ENCODE measurements around the gene MLLT3.

The MLLT3 gene

DNA sequence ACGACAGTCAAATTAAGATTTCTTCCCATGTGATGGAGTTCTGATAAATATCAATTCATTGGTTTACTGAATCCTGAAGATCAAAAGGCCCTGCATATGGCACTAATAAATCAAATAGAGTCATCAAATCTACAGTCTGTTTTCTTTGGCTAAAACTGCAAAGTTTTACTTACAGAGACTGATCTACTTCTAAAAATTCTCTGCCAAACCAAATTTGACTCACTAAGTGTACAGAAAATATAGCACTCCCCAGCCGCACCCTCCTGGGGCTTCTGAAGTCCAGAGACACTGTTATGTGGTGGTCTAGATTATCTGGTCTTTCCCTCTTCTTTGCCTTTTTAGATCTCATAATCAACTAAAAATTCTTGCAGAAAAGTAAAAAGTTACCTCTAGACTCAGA lies 237.7 kb downstream of the MLLT3 start:
- H3K27ac ChIP-seq (ENCODE audit: low read depth, low read length, severe bottlenecking): no peak overlapping the region
- H3K36me3 ChIP-seq (ENCODE audit: control insufficient read depth, insufficient read depth, low read length): no peaks in the 10 kb centered on the region
- H3K4me1 ChIP-seq (ENCODE audit: control insufficient read depth, insufficient read depth, low read length, poor library complexity, severe bottlenecking): peaks cover 7% of the 10 kb centered on the region
- no peaks in the 10 kb centered on the region for H3K9me3 ChIP-seq (ENCODE audit: control insufficient read depth, low read length)
- WGBS, 2 experiments (ENCODE audit: insufficient coverage in 2 of 2): no CpG with 5 or more reads among the region's 2 CpGs
- H3K4me3 ChIP-seq (ENCODE audit: extremely low read depth, insufficient read depth, low read length, poor library complexity, severe bottlenecking): no peak overlapping the region

DNA sequence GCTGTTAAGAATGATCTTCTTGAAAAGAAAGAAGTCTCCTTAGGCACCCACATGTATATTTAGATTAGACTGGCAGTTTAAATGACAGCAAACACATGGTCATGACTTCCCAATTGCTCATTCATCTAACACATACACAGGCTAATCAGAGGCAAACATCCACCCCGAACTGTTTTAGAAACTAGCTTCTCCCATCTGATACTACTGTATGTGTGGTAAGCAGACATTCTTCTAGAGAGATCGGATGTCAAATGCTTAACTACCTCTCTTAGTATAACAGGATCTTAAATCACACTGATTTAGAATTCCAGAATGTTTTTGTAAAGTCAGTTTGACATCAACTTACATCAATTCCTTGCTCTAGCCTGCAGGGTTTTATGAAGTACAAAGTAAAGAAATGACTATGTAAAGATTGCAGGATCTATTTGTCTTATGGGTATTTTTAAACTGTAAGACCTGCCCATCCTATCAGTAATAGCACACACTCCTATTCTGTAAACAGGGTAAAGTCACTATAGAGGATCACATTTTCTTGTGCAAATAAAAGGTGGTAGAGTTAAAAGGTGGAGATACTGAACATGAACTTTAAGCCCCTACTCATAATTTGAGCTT lies 239.7 kb downstream of the MLLT3 start:
- H3K4me3 ChIP-seq (ENCODE audit: extremely low read depth, insufficient read depth, low read length, poor library complexity, severe bottlenecking): no peak overlapping the region
- H3K27ac ChIP-seq (ENCODE audit: low read depth, low read length, severe bottlenecking): no peak overlapping the region
- peaks cover 7% of the 10 kb centered on the region for H3K4me1 ChIP-seq (ENCODE audit: control insufficient read depth, insufficient read depth, low read length, poor library complexity, severe bottlenecking)
- 83% methylated on average over 1 of the region's 2 CpGs; no CpG with 5 or more reads in 1 of the 2 experiments for WGBS, 2 experiments (ENCODE audit: insufficient coverage in 2 of 2)
- H3K9me3 ChIP-seq (ENCODE audit: control insufficient read depth, low read length): no peaks in the 10 kb centered on the region
- H3K36me3 ChIP-seq (ENCODE audit: control insufficient read depth, insufficient read depth, low read length): no peaks in the 10 kb centered on the region

DNA sequence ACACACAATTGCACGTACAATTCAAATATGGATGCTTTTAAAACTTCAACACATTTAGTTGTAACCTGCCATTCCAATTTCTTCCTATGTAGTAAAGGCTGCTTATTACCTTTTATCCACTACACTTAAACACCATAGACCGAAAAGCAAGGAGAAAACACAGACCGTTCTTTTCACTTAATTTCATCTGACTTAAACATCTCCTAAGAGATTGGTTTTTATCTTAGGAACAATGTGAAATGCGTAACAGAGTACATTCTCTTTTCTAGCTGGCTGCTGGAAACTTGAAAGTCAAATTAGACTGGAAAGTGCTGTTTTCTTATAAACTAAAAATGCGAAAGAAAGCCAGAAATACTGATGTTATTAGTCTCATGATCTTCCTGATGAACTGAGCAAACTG lies 241.8 kb downstream of the MLLT3 start:
- H3K27ac ChIP-seq (ENCODE audit: low read depth, low read length, severe bottlenecking): no peak overlapping the region
- no peaks in the 10 kb centered on the region for H3K36me3 ChIP-seq (ENCODE audit: control insufficient read depth, insufficient read depth, low read length)
- WGBS, 2 experiments (ENCODE audit: insufficient coverage in 2 of 2): 96 to 100% methylated on average over 2 to 3 of the region's 5 CpGs
- H3K9me3 ChIP-seq (ENCODE audit: control insufficient read depth, low read length): no peaks in the 10 kb centered on the region
- no peak overlapping the region for H3K4me3 ChIP-seq (ENCODE audit: extremely low read depth, insufficient read depth, low read length, poor library complexity, severe bottlenecking)
- H3K4me1 ChIP-seq (ENCODE audit: control insufficient read depth, insufficient read depth, low read length, poor library complexity, severe bottlenecking): peaks cover 13% of the 10 kb centered on the region

DNA sequence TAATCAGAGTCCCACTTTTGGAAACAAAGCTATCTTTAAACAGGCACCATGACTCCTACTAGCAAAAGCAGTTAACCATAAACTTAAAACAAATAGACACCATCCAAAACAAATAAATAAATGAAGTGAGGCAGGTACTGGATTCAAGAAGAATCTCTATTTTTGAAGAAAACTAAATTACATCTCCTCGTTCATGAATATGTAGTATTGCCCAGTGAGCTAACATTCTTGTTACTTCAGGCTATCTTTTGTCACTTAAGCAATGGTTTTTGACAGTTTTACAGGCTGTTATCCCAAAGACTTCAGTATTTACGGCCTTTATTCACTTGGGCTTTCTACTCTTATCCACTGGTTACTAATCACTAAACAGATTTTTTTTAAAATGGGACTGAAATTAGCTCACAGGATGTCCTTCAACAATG lies 242.5 kb downstream of the MLLT3 start:
- H3K9me3 ChIP-seq (ENCODE audit: control insufficient read depth, low read length): no peaks in the 10 kb centered on the region
- H3K36me3 ChIP-seq (ENCODE audit: control insufficient read depth, insufficient read depth, low read length): no peaks in the 10 kb centered on the region
- H3K27ac ChIP-seq (ENCODE audit: low read depth, low read length, severe bottlenecking): peak overlapping the region; percentile 2
- H3K4me1 ChIP-seq (ENCODE audit: control insufficient read depth, insufficient read depth, low read length, poor library complexity, severe bottlenecking): peaks cover 13% of the 10 kb centered on the region
- no peak overlapping the region for H3K4me3 ChIP-seq (ENCODE audit: extremely low read depth, insufficient read depth, low read length, poor library complexity, severe bottlenecking)
- WGBS, 2 experiments (ENCODE audit: insufficient coverage in 2 of 2): 80 to 94% methylated on average over 1 to 2 of the region's 2 CpGs

DNA sequence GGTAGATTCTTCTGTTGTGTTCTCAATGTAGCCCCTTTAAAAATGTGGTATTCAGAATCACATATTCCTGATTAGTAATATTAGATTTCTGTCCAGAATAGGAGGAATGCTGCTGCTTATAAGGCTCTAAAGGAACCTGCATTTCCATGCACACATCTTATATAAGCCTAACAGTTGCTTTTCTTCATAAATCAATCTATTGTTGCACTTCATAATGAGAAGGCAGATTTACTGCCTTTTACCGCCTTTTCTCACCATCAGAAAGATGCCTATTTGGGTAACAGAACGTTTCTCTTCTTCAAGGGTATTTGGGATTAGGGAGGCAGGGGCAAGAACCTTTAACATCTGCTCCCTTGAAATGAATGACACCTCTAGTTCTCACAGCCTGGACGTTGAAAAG lies 243.4 kb downstream of the MLLT3 start:
- H3K27ac ChIP-seq (ENCODE audit: low read depth, low read length, severe bottlenecking): no peak overlapping the region
- H3K36me3 ChIP-seq (ENCODE audit: control insufficient read depth, insufficient read depth, low read length): no peaks in the 10 kb centered on the region
- peaks cover 13% of the 10 kb centered on the region for H3K4me1 ChIP-seq (ENCODE audit: control insufficient read depth, insufficient read depth, low read length, poor library complexity, severe bottlenecking)
- no peaks in the 10 kb centered on the region for H3K9me3 ChIP-seq (ENCODE audit: control insufficient read depth, low read length)
- WGBS, 2 experiments (ENCODE audit: insufficient coverage in 2 of 2): 60% methylated on average over 1 of the region's 3 CpGs; no CpG with 5 or more reads in 1 of the 2 experiments
- no peak overlapping the region for H3K4me3 ChIP-seq (ENCODE audit: extremely low read depth, insufficient read depth, low read length, poor library complexity, severe bottlenecking)

DNA sequence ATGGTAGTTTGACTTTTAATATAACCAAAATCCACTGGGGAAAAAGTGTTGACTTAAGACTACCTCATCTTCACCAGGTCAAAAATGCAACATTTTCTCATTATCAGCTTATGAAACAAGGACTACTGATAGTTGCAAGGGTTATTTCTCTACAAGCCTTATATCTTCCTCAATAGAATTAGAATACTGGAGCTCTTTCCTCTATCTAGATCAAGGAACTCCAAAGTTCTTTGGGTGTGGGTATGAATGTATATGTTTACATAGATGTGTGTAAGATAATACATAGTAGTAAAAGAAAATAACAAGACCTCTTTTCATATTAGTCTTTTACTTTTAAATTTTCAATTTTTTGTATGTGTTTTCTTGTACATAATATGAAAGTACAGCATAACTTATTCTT lies 244.5 kb downstream of the MLLT3 start:
- Histone ChIP-seq H3K36me3 (ENCODE audit: control insufficient read depth, insufficient read depth, low read length) (no peaks in the 10 kb centered on the region), H3K4me1 (ENCODE audit: control insufficient read depth, insufficient read depth, low read length, poor library complexity, severe bottlenecking) (peaks cover 11% of the 10 kb centered on the region), H3K9me3 (ENCODE audit: control insufficient read depth, low read length) (no peaks in the 10 kb centered on the region), H3K27ac (ENCODE audit: low read depth, low read length, severe bottlenecking) (no peak overlapping the region), H3K4me3 (ENCODE audit: extremely low read depth, insufficient read depth, low read length, poor library complexity, severe bottlenecking) (no peak overlapping the region)

DNA sequence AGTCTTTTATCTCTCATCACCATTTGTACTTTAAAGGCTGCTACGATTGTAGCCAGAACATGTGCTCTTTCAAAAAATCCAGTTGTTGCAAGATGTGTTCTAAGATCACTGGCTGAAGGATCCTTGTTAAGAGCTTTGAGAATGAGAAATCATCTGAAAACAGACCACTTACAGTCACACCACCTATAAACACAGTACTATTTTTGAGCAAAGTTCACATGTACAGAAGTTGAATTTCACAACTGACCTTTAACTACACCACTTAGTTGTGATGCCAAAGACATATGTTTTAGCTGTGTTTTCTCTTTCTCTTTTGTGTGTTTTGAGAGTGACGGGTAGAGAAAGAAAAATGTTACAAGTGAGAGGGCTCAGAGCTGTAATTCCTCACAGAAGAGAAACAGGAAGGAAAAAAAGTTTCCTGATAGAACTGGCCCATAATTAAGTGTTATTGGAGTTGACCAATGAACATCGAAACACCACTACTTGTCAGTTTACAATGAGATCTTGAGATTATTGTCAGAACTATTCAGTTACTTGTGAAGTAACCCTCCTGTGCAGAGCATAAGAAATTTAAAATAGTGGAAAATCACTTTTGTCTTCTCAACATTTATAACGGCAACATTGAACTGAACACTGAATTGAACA lies 245.4 kb downstream of the MLLT3 start:
- WGBS, 2 experiments (ENCODE audit: insufficient coverage in 2 of 2): 80% methylated on average over 1 of the region's 4 CpGs; no CpG with 5 or more reads in 1 of the 2 experiments
- peaks cover 9% of the 10 kb centered on the region for H3K4me1 ChIP-seq (ENCODE audit: control insufficient read depth, insufficient read depth, low read length, poor library complexity, severe bottlenecking)
- no peaks in the 10 kb centered on the region for H3K9me3 ChIP-seq (ENCODE audit: control insufficient read depth, low read length)
- peak overlapping the region; percentile 47 for H3K27ac ChIP-seq (ENCODE audit: low read depth, low read length, severe bottlenecking)
- H3K36me3 ChIP-seq (ENCODE audit: control insufficient read depth, insufficient read depth, low read length): no peaks in the 10 kb centered on the region
- no peak overlapping the region for H3K4me3 ChIP-seq (ENCODE audit: extremely low read depth, insufficient read depth, low read length, poor library complexity, severe bottlenecking)

DNA sequence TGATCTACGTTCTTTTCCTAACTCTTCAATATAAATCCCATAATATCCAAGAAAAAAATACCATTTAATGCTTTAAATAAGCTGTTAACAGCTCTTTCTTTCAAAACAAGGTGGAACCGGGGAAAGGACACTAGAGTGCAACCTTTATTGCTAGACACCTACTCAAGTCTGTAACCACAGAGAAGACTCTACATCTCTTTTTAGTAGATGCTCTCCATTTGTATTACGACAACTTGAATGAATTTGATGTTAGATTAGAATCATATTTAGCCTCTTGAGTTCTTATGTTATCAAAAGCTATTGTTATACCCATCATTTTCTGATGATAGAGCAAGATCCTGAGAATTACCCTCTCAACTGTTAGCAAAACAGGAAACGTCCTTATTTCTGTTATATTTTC lies 246.3 kb downstream of the MLLT3 start:
- Histone ChIP-seq H3K36me3 (ENCODE audit: control insufficient read depth, insufficient read depth, low read length) (peaks cover 3% of the 10 kb centered on the region), H3K4me3 (ENCODE audit: extremely low read depth, insufficient read depth, low read length, poor library complexity, severe bottlenecking) (no peak overlapping the region), H3K4me1 (ENCODE audit: control insufficient read depth, insufficient read depth, low read length, poor library complexity, severe bottlenecking) (peaks cover 9% of the 10 kb centered on the region), H3K27ac (ENCODE audit: low read depth, low read length, severe bottlenecking) (no peak overlapping the region), H3K9me3 (ENCODE audit: control insufficient read depth, low read length) (no peaks in the 10 kb centered on the region)
- WGBS, 2 experiments (ENCODE audit: insufficient coverage in 2 of 2): 95 to 100% methylated on average over 3 of the region's 4 CpGs

DNA sequence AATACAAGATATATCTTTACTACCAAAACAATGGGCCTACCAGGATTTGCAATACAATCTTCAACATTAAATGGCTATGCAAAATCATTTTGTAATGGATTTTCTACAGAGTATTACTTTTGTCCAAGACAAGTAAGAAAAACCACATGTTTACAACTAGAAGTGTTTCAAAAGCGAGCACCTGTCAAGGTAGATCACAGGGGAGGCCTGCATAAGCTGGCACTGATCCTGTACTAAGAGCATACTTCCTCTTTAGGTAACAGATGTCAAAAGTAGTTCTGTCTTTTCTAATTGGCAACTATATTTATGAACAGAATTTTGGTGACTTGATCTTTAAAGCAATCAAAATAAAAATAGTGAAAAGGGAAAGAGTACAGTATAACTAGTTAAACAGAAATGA lies 249.0 kb downstream of the MLLT3 start:
- H3K4me3 ChIP-seq (ENCODE audit: extremely low read depth, insufficient read depth, low read length, poor library complexity, severe bottlenecking): no peak overlapping the region
- peaks cover 3% of the 10 kb centered on the region for H3K36me3 ChIP-seq (ENCODE audit: control insufficient read depth, insufficient read depth, low read length)
- WGBS, 2 experiments (ENCODE audit: insufficient coverage in 2 of 2): no CpG with 5 or more reads among the region's 1 CpG
- H3K27ac ChIP-seq (ENCODE audit: low read depth, low read length, severe bottlenecking): no peak overlapping the region
- H3K9me3 ChIP-seq (ENCODE audit: control insufficient read depth, low read length): no peaks in the 10 kb centered on the region
- H3K4me1 ChIP-seq (ENCODE audit: control insufficient read depth, insufficient read depth, low read length, poor library complexity, severe bottlenecking): peaks cover 6% of the 10 kb centered on the region

DNA sequence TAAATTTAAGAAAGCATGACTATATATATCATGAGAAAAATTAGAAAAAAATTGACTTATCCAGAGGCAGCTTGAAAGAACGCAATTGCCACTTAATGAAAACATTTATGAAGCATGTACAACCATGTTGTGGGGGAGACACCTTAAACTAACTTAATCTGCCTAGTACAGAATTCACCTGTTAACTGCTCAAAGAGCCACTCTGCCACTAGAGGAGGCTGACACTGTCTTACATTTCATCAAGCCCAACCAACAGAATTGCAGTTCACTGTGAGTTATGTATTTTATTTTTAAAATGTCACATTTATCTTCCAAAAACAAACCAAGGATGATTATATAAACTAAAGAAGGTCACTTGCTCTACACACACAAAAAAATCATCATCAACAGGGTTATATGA lies 252.9 kb downstream of the MLLT3 start:
- Histone ChIP-seq H3K4me1 (ENCODE audit: control insufficient read depth, insufficient read depth, low read length, poor library complexity, severe bottlenecking) (no peaks in the 10 kb centered on the region), H3K36me3 (ENCODE audit: control insufficient read depth, insufficient read depth, low read length) (peaks cover 3% of the 10 kb centered on the region), H3K9me3 (ENCODE audit: control insufficient read depth, low read length) (no peaks in the 10 kb centered on the region), H3K27ac (ENCODE audit: low read depth, low read length, severe bottlenecking) (no peak overlapping the region), H3K4me3 (ENCODE audit: extremely low read depth, insufficient read depth, low read length, poor library complexity, severe bottlenecking) (no peak overlapping the region)
- no CpG with 5 or more reads among the region's 1 CpG for WGBS, 2 experiments (ENCODE audit: insufficient coverage in 2 of 2)

DNA sequence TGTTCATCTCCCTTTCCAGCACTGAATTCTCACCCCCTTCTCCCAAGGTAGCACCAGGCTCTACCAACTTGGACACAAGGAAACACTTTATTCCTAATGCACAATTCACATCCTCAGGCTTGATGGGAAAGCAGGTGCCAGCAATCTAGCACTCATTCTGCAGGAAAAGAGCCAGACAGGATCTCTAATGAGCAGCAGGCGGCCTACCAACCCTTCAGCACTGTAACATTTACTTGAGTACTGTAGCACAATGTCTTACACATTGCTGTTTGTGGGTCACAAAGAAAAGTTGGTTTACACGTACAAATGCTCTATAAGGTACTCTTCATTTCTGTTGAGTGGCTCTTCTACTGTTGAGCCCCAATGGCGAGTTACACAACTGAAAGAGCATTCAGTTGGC lies 254.4 kb downstream of the MLLT3 start:
- WGBS, 2 experiments (ENCODE audit: insufficient coverage in 2 of 2): 94 to 100% methylated on average over 2 to 3 of the region's 3 CpGs
- Histone ChIP-seq H3K9me3 (ENCODE audit: control insufficient read depth, low read length) (no peaks in the 10 kb centered on the region), H3K4me3 (ENCODE audit: extremely low read depth, insufficient read depth, low read length, poor library complexity, severe bottlenecking) (no peak overlapping the region), H3K4me1 (ENCODE audit: control insufficient read depth, insufficient read depth, low read length, poor library complexity, severe bottlenecking) (no peaks in the 10 kb centered on the region), H3K36me3 (ENCODE audit: control insufficient read depth, insufficient read depth, low read length) (peaks cover 6% of the 10 kb centered on the region), H3K27ac (ENCODE audit: low read depth, low read length, severe bottlenecking) (no peak overlapping the region)

Measured in mesodermal cell (in vitro differentiated cells).